Astrocyte of the hippocampus (primary cell): ENCODE results near the gene CUL4A.

Experiments
- DNase-seq: peaks from one replicate; pipeline ENCODE4 v3.0.0; 2011; ENCODE audit warnings: low read depth, low spot score

Gene CUL4A

GRCh38 chr13:113179374-113180230 lies 29.8 kb upstream of the CUL4A start:
- peak; percentile 39 for DNase-seq

GRCh38 chr13:113182046-113182445 lies 27.4 kb upstream of the CUL4A start:
- DNase-seq = peak; percentile 69

GRCh38 chr13:113183450-113184129 lies 25.8 kb upstream of the CUL4A start:
- no peak for DNase-seq

- DNase-seq = no peak
These were observed 24.6 kb upstream of the CUL4A start for GRCh38 chr13:113184568-113185440.

GRCh38 chr13:113186061-113186900 lies 23.1 kb upstream of the CUL4A start:
- DNase-seq = no peak

- peak; percentile 98 for DNase-seq
These were observed 22.1 kb upstream of the CUL4A start for GRCh38 chr13:113187263-113187669.

GRCh38 chr13:113187883-113188665 lies 21.3 kb upstream of the CUL4A start:
- no peak for DNase-seq

GRCh38 chr13:113190181-113190580 lies 19.2 kb upstream of the CUL4A start:
- no peak for DNase-seq

- DNase-seq = no peak
These were observed 17.1 kb upstream of the CUL4A start for GRCh38 chr13:113192279-113192678.

GRCh38 chr13:113192902-113193301 lies 16.5 kb upstream of the CUL4A start:
- DNase-seq = no peak

- no peak for DNase-seq
These were observed 14.1 kb upstream of the CUL4A start for GRCh38 chr13:113195360-113195759.

- DNase-seq = no peak
These were observed 12.3 kb upstream of the CUL4A start for GRCh38 chr13:113196970-113197737.

- no peak for DNase-seq
These were observed 7.6 kb upstream of the CUL4A start for GRCh38 chr13:113201815-113202214.

- DNase-seq = no peak
These were observed 6.5 kb upstream of the CUL4A start for GRCh38 chr13:113202912-113203311.

- no peak for DNase-seq
These were observed 5.7 kb upstream of the CUL4A start for GRCh38 chr13:113203507-113204377.

- DNase-seq = no peak
These were observed 5.1 kb upstream of the CUL4A start for GRCh38 chr13:113204378-113204734.

GRCh38 chr13:113205428-113205931 lies 3.9 kb upstream of the CUL4A start:
- peak; percentile 77 for DNase-seq

GRCh38 chr13:113207460-113207859 lies 2.0 kb upstream of the CUL4A start:
- no peak for DNase-seq
